Neural crest cell (in vitro differentiated cells): ENCODE data around the gene NHS. TPM values are rescaled to one million over a fixed set of nuclear protein-coding genes. Genes with fewer than 3 reads are reported as not detected.

Source experiments
- DNase-seq: peaks from one replicate; pipeline ENCODE4 v3.0.0; 2021; ENCODE audit warnings: low read depth, mixed read lengths, low spot score
- H3K27ac Mint-ChIP-seq: one replicate; pipeline ENCODE4 v1.8.0; 2021; ENCODE audit warnings: mild to moderate bottlenecking, mixed read lengths; ENCODE audit not compliant: unreplicated experiment
- H3K27me3 Mint-ChIP-seq: 2 replicates; pipeline ENCODE4 v1.8.0; 2021; ENCODE audit warnings: low read depth, mild to moderate bottlenecking, mixed read lengths
- H3K36me3 Mint-ChIP-seq: 2 replicates; pipeline ENCODE4 v1.8.0; 2021; ENCODE audit warnings: low read depth, mild to moderate bottlenecking, mixed read lengths
- H3K4me1 Mint-ChIP-seq: 2 replicates; pipeline ENCODE4 v1.8.0; 2021; ENCODE audit warnings: mixed read lengths
- H3K4me3 Mint-ChIP-seq: one replicate; pipeline ENCODE4 v1.8.0; 2021; ENCODE audit warnings: mild to moderate bottlenecking, mixed read lengths
- H3K9me3 Mint-ChIP-seq: 2 replicates; pipeline ENCODE4 v1.8.0; 2021; ENCODE audit warnings: mixed read lengths
- total RNA-seq: library from RNA; stranded (reverse); gene quantifications from 2 replicates; pipeline ENCODE4 v1.2.1, GENCODE V29; 2021
- TF ChIP-seq, protein P1 (sequence below): fragments of 200-600 bp; sonication (generic); conservative IDR thresholded peaks from 2 replicates; pipeline ENCODE4 v1.5.0; 2021; ENCODE audit warnings: antibody characterized with exemption, mild to moderate bottlenecking

The NHS gene
- total RNA-seq, 1 donor from 2014 or later = 10.7 TPM

DNA sequence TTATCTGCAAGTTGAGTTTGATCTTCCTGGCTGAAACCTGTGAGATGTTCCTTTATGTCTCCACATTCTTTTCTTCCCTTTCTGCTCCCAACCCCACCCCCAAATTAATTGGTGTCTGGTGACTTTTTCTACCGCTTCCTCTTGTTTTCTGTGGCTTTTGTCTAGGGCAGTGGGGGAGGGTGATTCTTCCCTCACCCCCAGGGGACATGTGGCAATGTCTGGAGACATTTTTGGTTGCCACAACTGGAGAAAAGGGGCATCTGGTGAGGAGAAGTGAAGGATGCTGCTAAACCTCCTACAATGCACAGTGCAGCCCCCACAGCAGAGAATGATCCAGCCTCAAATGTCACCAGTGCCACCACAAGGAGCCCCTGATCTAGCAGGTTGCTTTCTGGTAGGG is 152.9 kb downstream of the NHS start:
- Mint-ChIP-seq H3K4me3 (no peak overlapping the region), H3K4me1 (peaks cover 39% of the 10 kb centered on the region), H3K9me3 (no peaks in the 10 kb centered on the region), H3K36me3 (no peaks in the 10 kb centered on the region), H3K27me3 (peaks cover 10% of the 10 kb centered on the region), H3K27ac (no peak overlapping the region)
- TF ChIP-seq, protein P1, sequence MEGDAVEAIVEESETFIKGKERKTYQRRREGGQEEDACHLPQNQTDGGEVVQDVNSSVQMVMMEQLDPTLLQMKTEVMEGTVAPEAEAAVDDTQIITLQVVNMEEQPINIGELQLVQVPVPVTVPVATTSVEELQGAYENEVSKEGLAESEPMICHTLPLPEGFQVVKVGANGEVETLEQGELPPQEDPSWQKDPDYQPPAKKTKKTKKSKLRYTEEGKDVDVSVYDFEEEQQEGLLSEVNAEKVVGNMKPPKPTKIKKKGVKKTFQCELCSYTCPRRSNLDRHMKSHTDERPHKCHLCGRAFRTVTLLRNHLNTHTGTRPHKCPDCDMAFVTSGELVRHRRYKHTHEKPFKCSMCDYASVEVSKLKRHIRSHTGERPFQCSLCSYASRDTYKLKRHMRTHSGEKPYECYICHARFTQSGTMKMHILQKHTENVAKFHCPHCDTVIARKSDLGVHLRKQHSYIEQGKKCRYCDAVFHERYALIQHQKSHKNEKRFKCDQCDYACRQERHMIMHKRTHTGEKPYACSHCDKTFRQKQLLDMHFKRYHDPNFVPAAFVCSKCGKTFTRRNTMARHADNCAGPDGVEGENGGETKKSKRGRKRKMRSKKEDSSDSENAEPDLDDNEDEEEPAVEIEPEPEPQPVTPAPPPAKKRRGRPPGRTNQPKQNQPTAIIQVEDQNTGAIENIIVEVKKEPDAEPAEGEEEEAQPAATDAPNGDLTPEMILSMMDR = no peak
- DNase-seq = no peak

DNA sequence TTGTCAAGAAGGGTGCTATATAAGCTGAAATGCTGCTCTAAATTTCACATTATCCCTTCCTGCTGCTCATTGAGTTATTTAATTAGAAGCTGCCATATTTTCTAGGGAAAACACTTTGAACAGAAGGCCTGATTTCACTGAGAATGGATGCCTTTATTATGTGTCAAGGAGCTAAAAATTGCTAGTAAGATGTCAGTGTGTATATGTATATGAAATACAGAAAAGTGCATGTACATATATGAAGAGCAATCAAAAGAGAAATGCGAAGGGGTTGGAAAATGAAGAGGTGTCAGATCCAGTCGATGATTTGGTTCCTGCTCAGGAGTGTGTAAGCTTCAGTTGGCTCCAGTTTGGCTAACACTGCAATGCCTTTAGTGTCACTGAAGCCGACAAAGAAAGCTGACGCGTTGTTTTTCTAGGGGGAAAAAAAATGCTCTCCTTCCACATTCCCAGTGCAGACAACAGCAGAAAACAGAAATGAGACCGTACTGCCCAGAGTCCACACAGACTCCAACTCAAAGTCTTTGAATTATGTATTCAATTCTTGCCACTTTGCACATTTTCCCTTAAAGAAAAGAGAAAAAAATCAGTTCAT is 154.2 kb downstream of the NHS start:
- H3K4me1 Mint-ChIP-seq = peaks cover 39% of the 10 kb centered on the region
- TF ChIP-seq, protein P1 = no peak
- H3K36me3 Mint-ChIP-seq = no peaks in the 10 kb centered on the region
- no peak overlapping the region for H3K27ac Mint-ChIP-seq
- H3K4me3 Mint-ChIP-seq = no peak overlapping the region
- no peaks in the 10 kb centered on the region for H3K9me3 Mint-ChIP-seq
- no peak for DNase-seq
- H3K27me3 Mint-ChIP-seq = peaks cover 10% of the 10 kb centered on the region

DNA sequence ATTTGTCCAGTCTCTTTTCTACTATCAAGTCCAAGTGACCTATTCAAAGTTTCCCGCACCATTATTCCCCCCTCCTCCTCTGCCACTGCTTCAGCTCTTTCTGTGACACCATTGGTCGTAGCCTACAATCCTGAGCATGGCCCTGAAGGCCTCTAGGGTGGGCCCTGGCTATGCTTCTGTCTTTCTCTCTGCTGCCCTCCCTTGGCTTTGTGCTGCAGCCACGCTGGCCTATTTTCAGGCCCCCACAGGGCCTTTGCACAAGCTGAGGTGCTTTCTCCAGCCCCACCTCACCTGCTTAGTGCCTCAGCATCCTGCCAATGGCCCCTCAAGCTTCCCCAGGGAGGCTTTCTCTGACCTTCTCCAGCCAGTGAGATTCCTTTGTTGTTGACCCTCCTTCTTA is 156.5 kb downstream of the NHS start:
- H3K4me3 Mint-ChIP-seq = no peak overlapping the region
- H3K27ac Mint-ChIP-seq = no peak overlapping the region
- peaks cover 36% of the 10 kb centered on the region for H3K4me1 Mint-ChIP-seq
- H3K9me3 Mint-ChIP-seq = no peaks in the 10 kb centered on the region
- H3K27me3 Mint-ChIP-seq = peaks cover 10% of the 10 kb centered on the region
- TF ChIP-seq, protein P1 = no peak
- no peaks in the 10 kb centered on the region for H3K36me3 Mint-ChIP-seq
- DNase-seq = no peak

DNA sequence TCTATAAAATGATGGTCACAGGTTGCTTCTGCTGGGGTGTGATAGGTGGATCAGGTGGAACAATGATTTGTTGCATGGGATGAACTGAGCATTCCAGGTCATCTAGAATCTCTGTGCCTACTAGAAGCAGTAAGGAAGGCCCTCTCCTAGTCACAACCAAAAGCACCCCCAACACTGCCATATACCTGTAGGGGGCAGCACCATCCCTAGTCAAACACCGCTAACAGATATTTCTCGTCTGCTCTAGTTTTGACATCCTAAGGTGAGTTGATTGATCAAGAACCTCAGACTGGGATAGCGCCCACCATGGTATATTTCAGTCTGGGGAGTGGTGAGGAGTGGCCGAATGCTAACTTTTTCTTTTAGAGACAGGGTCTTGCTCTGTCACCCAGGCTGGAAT is 160.2 kb downstream of the NHS start:
- no peak overlapping the region for H3K27ac Mint-ChIP-seq
- TF ChIP-seq, protein P1 = peak; percentile 57
- DNase-seq = peak; percentile 28
- H3K4me1 Mint-ChIP-seq = peaks cover 33% of the 10 kb centered on the region
- peaks cover 5% of the 10 kb centered on the region for H3K27me3 Mint-ChIP-seq
- H3K36me3 Mint-ChIP-seq = no peaks in the 10 kb centered on the region
- no peak overlapping the region for H3K4me3 Mint-ChIP-seq
- H3K9me3 Mint-ChIP-seq = peaks cover 2% of the 10 kb centered on the region

DNA sequence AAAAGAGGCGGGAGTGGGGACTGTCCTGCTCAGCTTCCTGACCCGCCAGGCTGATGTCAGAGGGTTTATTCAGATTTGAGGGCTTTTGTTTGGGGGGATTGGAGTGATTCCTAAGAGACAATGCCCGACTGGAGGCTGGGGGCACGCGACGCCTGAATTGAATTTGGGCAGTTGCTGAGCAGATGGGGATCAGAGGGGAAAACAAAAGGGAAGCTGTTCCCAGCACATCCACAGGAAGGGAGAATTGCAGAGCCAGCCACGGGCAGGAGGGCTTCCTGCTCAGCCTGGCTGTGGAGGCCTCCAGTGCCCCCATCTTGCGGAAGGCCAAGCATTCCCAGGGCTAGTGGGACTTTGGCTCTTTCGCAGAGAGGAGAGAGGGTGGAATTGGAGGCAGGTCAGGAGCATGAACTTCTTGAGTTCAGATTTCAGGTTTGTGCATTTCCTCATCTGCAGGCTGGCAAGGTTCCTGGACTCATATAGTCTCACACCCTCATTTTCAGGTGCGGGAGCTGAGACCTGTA is 162.8 kb downstream of the NHS start:
- peak overlapping the region; percentile 92 for H3K27ac Mint-ChIP-seq
- H3K36me3 Mint-ChIP-seq = no peaks in the 10 kb centered on the region
- H3K9me3 Mint-ChIP-seq = peaks cover 2% of the 10 kb centered on the region
- H3K4me1 Mint-ChIP-seq = peaks cover 26% of the 10 kb centered on the region
- H3K27me3 Mint-ChIP-seq = no peaks in the 10 kb centered on the region
- H3K4me3 Mint-ChIP-seq = peak overlapping the region; percentile 38
- peak; percentile 36 for DNase-seq
- TF ChIP-seq, protein P1 = no peak
